Upper lobe of right lung (tissue), 1 donor: Measurements from ENCODE around the gene ATP13A3. TPM values are rescaled to one million over a fixed set of nuclear protein-coding genes. Genes with fewer than 3 reads are reported as not detected.
A peak's percentile ranks its signal among the peaks of the same experiment; 100 is the strongest.

Experiments
- ATAC-seq: fragments of 200-7000 bp; cut with Tn5 transposase; one replicate; pipeline ENCODE4 v1.9.1; 2020; ENCODE audit warnings: mild to moderate bottlenecking, moderate library complexity
- DNase-seq: peaks from one replicate; pipeline ENCODE4 v3.0.0-alpha.2; 2020
- H3K27ac ChIP-seq: fragments of 200-600 bp; one replicate; pipeline ENCODE4 v1.8.0; 2022
- H3K27me3 ChIP-seq: fragments of 200-600 bp; one replicate; pipeline ENCODE4 v1.8.0; 2022; ENCODE audit warnings: mild to moderate bottlenecking
- H3K36me3 ChIP-seq: fragments of 200-600 bp; one replicate; pipeline ENCODE4 v1.8.0; 2022
- H3K4me1 ChIP-seq: fragments of 200-600 bp; one replicate; pipeline ENCODE4 v1.8.0; 2022
- H3K4me3 ChIP-seq: fragments of 200-600 bp; one replicate; pipeline ENCODE4 v1.8.0; 2022; ENCODE audit warnings: mild to moderate bottlenecking
- H3K9me3 ChIP-seq: fragments of 200-600 bp; one replicate; pipeline ENCODE4 v1.8.0; 2022
- intact Hi-C: fragments of 100-400 bp; cut with DNase I; formaldehyde crosslinking; loops from one replicate; pipeline ENCODE4 v1.11.0; 2022
- total RNA-seq: library from RNA; stranded (reverse); fragmentation: NEBNext Ultra II Directional; extraction: Animal tissue kit (Norgen Biotek cat#: 25700); gene quantifications from one replicate; pipeline ENCODE4 v1.2.1, GENCODE V29; 2021
- TF ChIP-seq, protein P1 (sequence below): fragments of 200-600 bp; IDR thresholded peaks from one replicate; pipeline ENCODE4 v1.8.0; 2022; ENCODE audit warnings: antibody characterized with exemption
- donor health status: DM: no; HTN: yes; CAD: no; lungs with severe emphysema.

Gene ATP13A3
- total RNA-seq, 1 donor from 2014 or later, result 101 TPM

DNA sequence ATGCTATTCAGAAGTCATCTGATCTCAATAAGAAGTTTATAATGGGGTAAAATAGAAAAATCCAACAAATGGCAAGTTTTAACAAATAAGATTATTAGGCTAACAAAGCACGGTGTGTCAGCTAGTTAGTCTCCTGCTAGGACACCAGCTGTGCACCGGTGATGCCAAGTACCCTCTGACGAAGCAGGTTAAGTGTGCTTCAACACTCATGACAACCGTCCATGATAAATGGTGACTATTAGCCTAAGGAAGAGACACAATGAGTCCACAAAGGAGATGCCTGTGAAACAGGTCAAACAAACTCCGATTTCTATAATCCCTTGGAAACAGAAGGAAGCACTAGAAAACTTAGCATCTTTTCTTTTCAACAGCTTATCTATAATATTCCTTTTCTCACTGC is 36.5 kb downstream of the ATP13A3 start:
- intact Hi-C loops, result no loop called here
- H3K36me3 ChIP-seq, result peaks cover 79% of the 10 kb centered on the region

DNA sequence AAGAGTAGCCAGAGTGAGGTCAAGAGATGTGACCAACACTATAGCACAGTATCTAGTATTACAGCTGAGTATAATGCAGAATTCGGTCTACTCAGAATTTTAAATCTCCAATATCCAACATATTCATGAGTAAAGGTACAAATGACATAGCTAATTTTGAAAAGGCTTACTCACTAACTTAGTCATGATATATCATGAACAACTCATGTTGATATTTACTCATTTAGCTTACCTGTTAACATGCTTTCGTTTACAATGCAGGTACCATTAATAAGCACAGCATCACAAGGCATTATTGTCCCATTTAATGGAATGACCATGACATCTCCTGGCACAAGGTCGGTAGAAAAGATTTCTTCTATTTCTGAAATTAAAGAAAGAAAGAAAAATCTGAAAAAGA is 36.9 kb downstream of the ATP13A3 start:
- Histone ChIP-seq H3K4me1 (no peaks in the 10 kb centered on the region), H3K36me3 (peaks cover 84% of the 10 kb centered on the region), H3K9me3 (no peaks in the 10 kb centered on the region), H3K27ac (no peak overlapping the region), H3K4me3 (no peak overlapping the region), H3K27me3 (no peaks in the 10 kb centered on the region)
- ATAC-seq, result no peak
- TF ChIP-seq, protein P1, sequence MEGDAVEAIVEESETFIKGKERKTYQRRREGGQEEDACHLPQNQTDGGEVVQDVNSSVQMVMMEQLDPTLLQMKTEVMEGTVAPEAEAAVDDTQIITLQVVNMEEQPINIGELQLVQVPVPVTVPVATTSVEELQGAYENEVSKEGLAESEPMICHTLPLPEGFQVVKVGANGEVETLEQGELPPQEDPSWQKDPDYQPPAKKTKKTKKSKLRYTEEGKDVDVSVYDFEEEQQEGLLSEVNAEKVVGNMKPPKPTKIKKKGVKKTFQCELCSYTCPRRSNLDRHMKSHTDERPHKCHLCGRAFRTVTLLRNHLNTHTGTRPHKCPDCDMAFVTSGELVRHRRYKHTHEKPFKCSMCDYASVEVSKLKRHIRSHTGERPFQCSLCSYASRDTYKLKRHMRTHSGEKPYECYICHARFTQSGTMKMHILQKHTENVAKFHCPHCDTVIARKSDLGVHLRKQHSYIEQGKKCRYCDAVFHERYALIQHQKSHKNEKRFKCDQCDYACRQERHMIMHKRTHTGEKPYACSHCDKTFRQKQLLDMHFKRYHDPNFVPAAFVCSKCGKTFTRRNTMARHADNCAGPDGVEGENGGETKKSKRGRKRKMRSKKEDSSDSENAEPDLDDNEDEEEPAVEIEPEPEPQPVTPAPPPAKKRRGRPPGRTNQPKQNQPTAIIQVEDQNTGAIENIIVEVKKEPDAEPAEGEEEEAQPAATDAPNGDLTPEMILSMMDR, result no peak
- intact Hi-C loops, result no loop called here
- no peak for DNase-seq

More for the DNA sequence above, 36.5 kb downstream of the ATP13A3 start:
- ATAC-seq, result no peak
- TF ChIP-seq, protein P1, result no peak
- no peaks in the 10 kb centered on the region for H3K4me1 ChIP-seq
- no peaks in the 10 kb centered on the region for H3K9me3 ChIP-seq
- DNase-seq, result no peak
- no peak overlapping the region for H3K4me3 ChIP-seq
- no peak overlapping the region for H3K27ac ChIP-seq
- H3K27me3 ChIP-seq, result no peaks in the 10 kb centered on the region

DNA sequence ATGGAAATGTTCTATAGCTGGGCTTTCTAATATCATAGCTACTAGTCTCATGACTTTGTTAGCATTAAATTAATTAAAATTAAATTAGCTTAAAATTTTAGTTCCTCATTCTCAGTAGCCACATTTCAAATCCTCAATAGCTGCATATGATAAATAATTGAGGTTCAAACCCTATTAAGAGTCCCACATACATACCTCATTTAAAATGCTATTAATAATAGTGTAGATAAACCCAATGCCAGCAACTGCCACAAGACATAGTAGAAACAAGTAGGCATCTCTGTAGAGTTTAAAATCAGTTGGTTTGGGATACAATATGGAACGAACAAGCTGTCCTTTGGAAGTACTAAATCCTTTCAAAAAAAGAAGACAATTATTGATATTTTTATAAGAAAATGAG is 39.1 kb downstream of the ATP13A3 start:
- Histone ChIP-seq H3K27me3 (no peaks in the 10 kb centered on the region), H3K27ac (no peak overlapping the region), H3K4me3 (no peak overlapping the region), H3K4me1 (no peaks in the 10 kb centered on the region), H3K9me3 (no peaks in the 10 kb centered on the region), H3K36me3 (peaks cover 79% of the 10 kb centered on the region)
- no peak for DNase-seq
- TF ChIP-seq, protein P1, result no peak
- ATAC-seq, result no peak
- intact Hi-C loops, result no loop called here

DNA sequence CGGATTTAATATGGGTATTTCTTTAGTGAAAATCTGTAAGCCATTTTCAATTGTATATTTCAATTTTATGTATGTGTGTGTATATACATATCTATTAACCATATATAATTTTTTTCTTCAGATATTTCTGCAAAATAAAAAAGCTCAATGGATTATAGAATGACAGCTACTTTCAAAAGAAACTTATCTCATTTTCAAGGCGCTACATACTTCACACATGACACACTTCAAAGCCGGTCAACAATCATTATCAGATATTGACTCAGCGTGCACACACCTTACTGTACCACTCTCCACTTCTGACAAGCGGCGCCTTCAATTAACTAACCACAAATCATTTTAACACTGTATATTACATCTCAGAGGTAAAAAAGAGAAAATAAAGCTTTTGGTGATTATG is 39.6 kb downstream of the ATP13A3 start:
- TF ChIP-seq, protein P1, result no peak
- ATAC-seq, result peak; percentile 61
- intact Hi-C loops, result no loop called here

DNA sequence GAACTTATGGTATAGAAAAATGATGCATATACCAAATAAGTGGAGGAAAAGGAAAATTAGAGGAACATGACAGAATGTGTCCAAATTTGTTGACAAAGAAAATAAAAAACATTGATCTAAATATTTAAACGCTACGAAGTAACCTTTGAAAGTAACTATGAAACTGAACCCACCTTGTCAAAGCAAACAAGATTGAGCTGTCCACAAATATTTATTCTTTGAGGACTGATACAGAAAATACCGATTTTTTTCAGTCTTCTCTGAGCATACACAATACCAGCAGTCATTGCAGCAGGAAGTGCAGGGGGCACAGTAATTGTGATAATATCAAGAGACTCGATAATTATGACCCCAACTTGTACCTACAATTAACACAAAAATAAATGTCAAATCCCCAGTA is 40.0 kb downstream of the ATP13A3 start:
- DNase-seq, result no peak
- intact Hi-C loops, result no loop called here
- Histone ChIP-seq H3K36me3 (peaks cover 81% of the 10 kb centered on the region), H3K4me3 (no peak overlapping the region), H3K9me3 (no peaks in the 10 kb centered on the region), H3K4me1 (no peaks in the 10 kb centered on the region), H3K27ac (no peak overlapping the region), H3K27me3 (no peaks in the 10 kb centered on the region)
- TF ChIP-seq, protein P1, result no peak
- no peak for ATAC-seq

More for the DNA sequence above, 39.6 kb downstream of the ATP13A3 start:
- H3K27me3 ChIP-seq, result no peaks in the 10 kb centered on the region
- no peak overlapping the region for H3K4me3 ChIP-seq
- no peak overlapping the region for H3K27ac ChIP-seq
- DNase-seq, result no peak
- H3K9me3 ChIP-seq, result no peaks in the 10 kb centered on the region
- H3K4me1 ChIP-seq, result no peaks in the 10 kb centered on the region
- H3K36me3 ChIP-seq, result peaks cover 81% of the 10 kb centered on the region

DNA sequence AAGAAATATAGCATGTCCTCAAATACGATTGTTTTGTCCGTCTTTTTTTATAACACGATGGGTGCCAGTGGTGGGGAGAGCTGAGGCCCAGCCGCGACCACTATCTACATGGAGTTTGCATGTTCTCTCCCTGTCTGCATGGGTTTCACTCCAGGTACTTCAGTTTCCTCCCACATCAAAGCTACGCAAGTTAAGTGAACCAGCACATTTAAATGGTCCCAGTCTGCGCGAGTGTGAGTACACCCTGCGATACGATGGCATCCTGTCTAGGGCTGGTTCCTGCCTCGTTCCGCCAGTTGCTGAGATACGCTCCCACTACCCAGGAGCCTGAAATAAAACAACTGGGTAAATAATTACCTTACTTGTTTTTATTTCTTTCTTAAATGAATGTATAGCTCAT is 40.6 kb downstream of the ATP13A3 start:
- no peak for DNase-seq
- Histone ChIP-seq H3K27ac (no peak overlapping the region), H3K4me1 (no peaks in the 10 kb centered on the region), H3K9me3 (no peaks in the 10 kb centered on the region), H3K36me3 (peaks cover 79% of the 10 kb centered on the region), H3K4me3 (no peak overlapping the region), H3K27me3 (no peaks in the 10 kb centered on the region)
- no peak for ATAC-seq
- intact Hi-C loops, result no loop called here
- TF ChIP-seq, protein P1, result no peak
